Measurements from ENCODE around the gene AVEN.

AVEN gene

GRCh38 chr15:33907326-33907725 is 131.7 kb downstream of the AVEN start:
- in situ Hi-C loops (cut with MboI; ENCODE audit: low pct_unique_long_range_greater_than_20kb, low sequenced_read_pairs, unreplicated experiment): no loop called here
- no peak for DNase-seq (ENCODE audit: low spot score)
- TF ChIP-seq, protein P1, sequence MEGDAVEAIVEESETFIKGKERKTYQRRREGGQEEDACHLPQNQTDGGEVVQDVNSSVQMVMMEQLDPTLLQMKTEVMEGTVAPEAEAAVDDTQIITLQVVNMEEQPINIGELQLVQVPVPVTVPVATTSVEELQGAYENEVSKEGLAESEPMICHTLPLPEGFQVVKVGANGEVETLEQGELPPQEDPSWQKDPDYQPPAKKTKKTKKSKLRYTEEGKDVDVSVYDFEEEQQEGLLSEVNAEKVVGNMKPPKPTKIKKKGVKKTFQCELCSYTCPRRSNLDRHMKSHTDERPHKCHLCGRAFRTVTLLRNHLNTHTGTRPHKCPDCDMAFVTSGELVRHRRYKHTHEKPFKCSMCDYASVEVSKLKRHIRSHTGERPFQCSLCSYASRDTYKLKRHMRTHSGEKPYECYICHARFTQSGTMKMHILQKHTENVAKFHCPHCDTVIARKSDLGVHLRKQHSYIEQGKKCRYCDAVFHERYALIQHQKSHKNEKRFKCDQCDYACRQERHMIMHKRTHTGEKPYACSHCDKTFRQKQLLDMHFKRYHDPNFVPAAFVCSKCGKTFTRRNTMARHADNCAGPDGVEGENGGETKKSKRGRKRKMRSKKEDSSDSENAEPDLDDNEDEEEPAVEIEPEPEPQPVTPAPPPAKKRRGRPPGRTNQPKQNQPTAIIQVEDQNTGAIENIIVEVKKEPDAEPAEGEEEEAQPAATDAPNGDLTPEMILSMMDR (IDR thresholded peaks at IDR 0.05; ENCODE audit: extremely low read depth, insufficient read depth, missing control alignments): no peak

DNA sequence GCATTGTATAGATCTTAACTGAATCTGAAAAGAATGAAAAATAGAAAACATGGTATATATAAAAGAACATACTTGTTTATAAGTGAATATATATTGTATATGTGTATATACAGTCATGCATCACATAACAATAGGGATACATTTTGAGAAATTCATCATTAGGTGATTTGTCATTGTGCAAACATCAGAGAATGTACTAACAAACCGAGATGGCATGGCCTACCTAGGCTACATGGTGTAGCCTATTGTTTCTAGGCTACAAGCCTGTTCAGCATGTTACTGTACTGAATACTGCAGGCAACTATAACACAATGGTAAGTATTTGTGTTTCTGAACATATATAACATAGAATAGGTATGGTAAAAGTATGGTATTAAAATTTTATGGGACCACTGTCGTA is 135.3 kb downstream of the AVEN start:
- DNase-seq (ENCODE audit: low spot score): no peak
- TF ChIP-seq, protein P1 (IDR thresholded peaks at IDR 0.05; ENCODE audit: extremely low read depth, insufficient read depth, missing control alignments): no peak
- in situ Hi-C loops (cut with MboI; ENCODE audit: low pct_unique_long_range_greater_than_20kb, low sequenced_read_pairs, unreplicated experiment): no loop called here

- TF ChIP-seq, protein P1 (IDR thresholded peaks at IDR 0.05; ENCODE audit: extremely low read depth, insufficient read depth, missing control alignments): no peak
- in situ Hi-C loops (cut with MboI; ENCODE audit: low pct_unique_long_range_greater_than_20kb, low sequenced_read_pairs, unreplicated experiment): no loop called here
Measured at GRCh38 chr15:33902043-33902442, 137.0 kb downstream of the AVEN start.

GRCh38 chr15:33894193-33894592 is 144.8 kb downstream of the AVEN start:
- TF ChIP-seq, protein P1 (IDR thresholded peaks at IDR 0.05; ENCODE audit: extremely low read depth, insufficient read depth, missing control alignments): no peak
- in situ Hi-C loops (cut with MboI; ENCODE audit: low pct_unique_long_range_greater_than_20kb, low sequenced_read_pairs, unreplicated experiment): no loop called here
- DNase-seq (ENCODE audit: low spot score): no peak

More at GRCh38 chr15:33902043-33902442, 137.0 kb downstream of the AVEN start:
- DNase-seq (ENCODE audit: low spot score): no peak

DNA sequence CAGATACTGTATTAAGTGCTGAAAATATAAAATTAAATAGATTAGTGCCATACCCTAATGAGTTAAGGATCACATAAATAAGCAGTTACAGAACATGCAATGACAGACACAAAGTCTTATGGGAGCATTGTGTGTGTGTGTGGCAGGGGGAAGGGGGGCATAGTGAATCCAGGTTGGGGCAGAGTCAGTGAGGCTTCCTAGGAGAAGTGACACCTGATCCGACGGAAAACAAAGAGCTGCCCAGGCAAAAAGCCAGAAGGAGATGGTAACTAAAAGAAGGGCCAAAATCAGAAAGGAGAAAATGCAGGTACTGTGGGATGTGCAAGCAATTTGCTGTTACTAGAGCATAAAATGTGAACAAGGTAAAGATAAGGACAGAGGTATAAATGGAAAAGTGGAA is 150.8 kb downstream of the AVEN start:
- TF ChIP-seq, protein P1 (IDR thresholded peaks at IDR 0.05; ENCODE audit: extremely low read depth, insufficient read depth, missing control alignments): no peak
- in situ Hi-C loops (cut with MboI; ENCODE audit: low pct_unique_long_range_greater_than_20kb, low sequenced_read_pairs, unreplicated experiment): no loop called here
- no peak for DNase-seq (ENCODE audit: low spot score)

- no peak for DNase-seq (ENCODE audit: low spot score)
- TF ChIP-seq, protein P1 (IDR thresholded peaks at IDR 0.05; ENCODE audit: extremely low read depth, insufficient read depth, missing control alignments): no peak
- in situ Hi-C loops (cut with MboI; ENCODE audit: low pct_unique_long_range_greater_than_20kb, low sequenced_read_pairs, unreplicated experiment): no loop called here
Measured at GRCh38 chr15:33882921-33883320, 156.1 kb downstream of the AVEN start.

- in situ Hi-C loops (cut with MboI; ENCODE audit: low pct_unique_long_range_greater_than_20kb, low sequenced_read_pairs, unreplicated experiment): no loop called here
- TF ChIP-seq, protein P1 (IDR thresholded peaks at IDR 0.05; ENCODE audit: extremely low read depth, insufficient read depth, missing control alignments): no peak
- no peak for DNase-seq (ENCODE audit: low spot score)
Measured at GRCh38 chr15:33874156-33874555, 164.8 kb downstream of the AVEN start.

Data from GM13977 (cell line).